Chondrocyte (in vitro differentiated cells): ENCODE data around the gene VEGFB. TPM values are rescaled to one million over a fixed set of nuclear protein-coding genes. Genes with fewer than 3 reads are reported as not detected.

Experiments used
- DNase-seq: peaks from one replicate; pipeline ENCODE4 v3.0.0; 2021; ENCODE audit warnings: mixed read lengths, low spot score
- H3K27ac Mint-ChIP-seq: one replicate; pipeline ENCODE4 v1.8.0; 2021; ENCODE audit warnings: mild to moderate bottlenecking, moderate library complexity, mixed read lengths; ENCODE audit not compliant: unreplicated experiment
- H3K27me3 Mint-ChIP-seq: 2 replicates; pipeline ENCODE4 v1.8.0; 2021; ENCODE audit warnings: low read depth, mixed read lengths
- H3K36me3 Mint-ChIP-seq: 2 replicates; pipeline ENCODE4 v1.8.0; 2021; ENCODE audit warnings: low read depth, mixed read lengths
- H3K4me1 Mint-ChIP-seq: 2 replicates; pipeline ENCODE4 v1.8.0; 2021; ENCODE audit warnings: low read depth, mild to moderate bottlenecking, mixed read lengths
- H3K4me3 Mint-ChIP-seq: one replicate; pipeline ENCODE4 v1.8.0; 2021; ENCODE audit warnings: mild to moderate bottlenecking, moderate library complexity, mixed read lengths; ENCODE audit not compliant: unreplicated experiment
- H3K9me3 Mint-ChIP-seq: 2 replicates; pipeline ENCODE4 v1.8.0; 2021; ENCODE audit warnings: low read depth, mixed read lengths
- total RNA-seq: library from RNA; stranded (reverse); gene quantifications from 3 replicates; pipeline ENCODE4 v1.2.1, GENCODE V29; 2021
- TF ChIP-seq, protein P1 (sequence below): fragments of 200-600 bp; sonication (generic); IDR thresholded peaks from 2 replicates; pipeline ENCODE4 v1.5.0; 2021; ENCODE audit warnings: antibody characterized with exemption, mild to moderate bottlenecking, moderate library complexity

Gene VEGFB
- total RNA-seq, 1 donor from 2014 or later: 165 TPM

- no peaks in the 10 kb centered on the region for H3K27me3 Mint-ChIP-seq
- H3K4me1 Mint-ChIP-seq: peaks cover 36% of the 10 kb centered on the region
- H3K27ac Mint-ChIP-seq: no peak overlapping the region
- no peak overlapping the region for H3K4me3 Mint-ChIP-seq
- TF ChIP-seq, protein P1, sequence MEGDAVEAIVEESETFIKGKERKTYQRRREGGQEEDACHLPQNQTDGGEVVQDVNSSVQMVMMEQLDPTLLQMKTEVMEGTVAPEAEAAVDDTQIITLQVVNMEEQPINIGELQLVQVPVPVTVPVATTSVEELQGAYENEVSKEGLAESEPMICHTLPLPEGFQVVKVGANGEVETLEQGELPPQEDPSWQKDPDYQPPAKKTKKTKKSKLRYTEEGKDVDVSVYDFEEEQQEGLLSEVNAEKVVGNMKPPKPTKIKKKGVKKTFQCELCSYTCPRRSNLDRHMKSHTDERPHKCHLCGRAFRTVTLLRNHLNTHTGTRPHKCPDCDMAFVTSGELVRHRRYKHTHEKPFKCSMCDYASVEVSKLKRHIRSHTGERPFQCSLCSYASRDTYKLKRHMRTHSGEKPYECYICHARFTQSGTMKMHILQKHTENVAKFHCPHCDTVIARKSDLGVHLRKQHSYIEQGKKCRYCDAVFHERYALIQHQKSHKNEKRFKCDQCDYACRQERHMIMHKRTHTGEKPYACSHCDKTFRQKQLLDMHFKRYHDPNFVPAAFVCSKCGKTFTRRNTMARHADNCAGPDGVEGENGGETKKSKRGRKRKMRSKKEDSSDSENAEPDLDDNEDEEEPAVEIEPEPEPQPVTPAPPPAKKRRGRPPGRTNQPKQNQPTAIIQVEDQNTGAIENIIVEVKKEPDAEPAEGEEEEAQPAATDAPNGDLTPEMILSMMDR: no peak
- no peaks in the 10 kb centered on the region for H3K9me3 Mint-ChIP-seq
- DNase-seq: peak; percentile 90
- peaks cover 7% of the 10 kb centered on the region for H3K36me3 Mint-ChIP-seq
Observed at GRCh38 chr11:64237484-64237951, 3.1 kb downstream of the VEGFB start.

DNA sequence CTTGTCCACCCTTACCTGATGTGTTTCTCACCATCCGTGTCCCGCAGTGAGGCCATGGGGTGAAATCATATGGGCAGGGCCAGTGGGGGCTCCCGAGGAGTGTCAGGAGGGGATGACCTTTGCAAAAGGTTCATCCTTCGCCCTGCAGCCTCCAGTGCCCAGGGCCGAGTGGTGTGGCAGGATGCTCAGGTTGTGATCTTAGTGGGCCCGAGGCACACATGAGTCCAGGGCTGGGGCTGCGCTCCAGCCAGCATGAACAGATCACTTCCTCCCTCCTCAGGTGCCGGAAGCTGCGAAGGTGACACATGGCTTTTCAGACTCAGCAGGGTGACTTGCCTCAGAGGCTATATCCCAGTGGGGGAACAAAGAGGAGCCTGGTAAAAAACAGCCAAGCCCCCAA, 3.7 kb downstream of the VEGFB start:
- Mint-ChIP-seq H3K4me3 (no peak overlapping the region), H3K36me3 (peaks cover 7% of the 10 kb centered on the region), H3K4me1 (peaks cover 36% of the 10 kb centered on the region), H3K27me3 (no peaks in the 10 kb centered on the region), H3K9me3 (no peaks in the 10 kb centered on the region), H3K27ac (peak overlapping the region; percentile 65)
- DNase-seq: no peak
- TF ChIP-seq, protein P1: no peak

- peak overlapping the region; percentile 15 for H3K27ac Mint-ChIP-seq
- TF ChIP-seq, protein P1: no peak
Observed at GRCh38 chr11:64238999-64239398, 4.6 kb downstream of the VEGFB start.

DNA sequence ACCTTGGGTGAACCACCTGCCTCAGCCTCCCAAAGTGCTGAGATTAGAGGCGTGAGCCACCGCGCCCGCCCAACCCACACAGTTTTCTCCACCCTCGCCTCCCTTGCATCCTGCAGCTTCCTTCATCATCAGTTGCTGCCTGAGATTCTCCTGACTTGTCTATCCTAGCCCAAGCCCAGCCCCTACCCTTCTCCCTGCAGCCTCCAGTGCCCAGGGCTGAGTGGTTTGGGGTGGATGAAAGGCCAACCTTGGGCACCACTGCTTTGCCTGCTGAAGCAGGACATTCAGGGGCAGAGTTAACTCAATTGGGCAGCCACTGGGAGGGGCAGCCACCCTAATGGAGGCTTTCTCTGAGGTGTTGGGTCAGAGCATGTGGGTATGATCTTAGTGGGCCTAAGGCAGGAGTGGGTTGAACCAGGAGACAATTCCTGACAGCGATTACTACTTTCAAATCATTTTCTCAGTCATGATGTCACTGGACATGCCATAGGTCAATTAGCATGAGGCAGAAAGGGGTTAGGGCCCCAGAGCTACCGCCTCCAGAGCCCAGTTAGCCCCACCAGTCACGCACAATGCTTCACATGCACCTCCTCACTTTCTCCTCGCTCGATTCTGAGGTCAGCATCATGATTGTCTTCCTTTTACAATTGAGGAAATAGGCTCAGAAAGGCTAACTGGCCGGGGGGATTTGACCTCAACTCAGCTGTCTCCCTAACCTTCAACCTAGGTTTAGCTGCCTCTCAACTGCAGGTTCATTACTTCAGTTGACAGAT, 5.5 kb downstream of the VEGFB start:
- TF ChIP-seq, protein P1: no peak
- Mint-ChIP-seq H3K27me3 (no peaks in the 10 kb centered on the region), H3K36me3 (peaks cover 12% of the 10 kb centered on the region), H3K4me3 (peak overlapping the region; percentile 87), H3K9me3 (no peaks in the 10 kb centered on the region), H3K4me1 (peaks cover 41% of the 10 kb centered on the region), H3K27ac (peak overlapping the region; percentile 95)
- DNase-seq: no peak

More at GRCh38 chr11:64238999-64239398, 4.6 kb downstream of the VEGFB start:
- no peaks in the 10 kb centered on the region for H3K9me3 Mint-ChIP-seq
- DNase-seq: no peak
- H3K4me3 Mint-ChIP-seq: no peak overlapping the region
- peaks cover 37% of the 10 kb centered on the region for H3K4me1 Mint-ChIP-seq
- H3K27me3 Mint-ChIP-seq: no peaks in the 10 kb centered on the region
- H3K36me3 Mint-ChIP-seq: peaks cover 12% of the 10 kb centered on the region

DNA sequence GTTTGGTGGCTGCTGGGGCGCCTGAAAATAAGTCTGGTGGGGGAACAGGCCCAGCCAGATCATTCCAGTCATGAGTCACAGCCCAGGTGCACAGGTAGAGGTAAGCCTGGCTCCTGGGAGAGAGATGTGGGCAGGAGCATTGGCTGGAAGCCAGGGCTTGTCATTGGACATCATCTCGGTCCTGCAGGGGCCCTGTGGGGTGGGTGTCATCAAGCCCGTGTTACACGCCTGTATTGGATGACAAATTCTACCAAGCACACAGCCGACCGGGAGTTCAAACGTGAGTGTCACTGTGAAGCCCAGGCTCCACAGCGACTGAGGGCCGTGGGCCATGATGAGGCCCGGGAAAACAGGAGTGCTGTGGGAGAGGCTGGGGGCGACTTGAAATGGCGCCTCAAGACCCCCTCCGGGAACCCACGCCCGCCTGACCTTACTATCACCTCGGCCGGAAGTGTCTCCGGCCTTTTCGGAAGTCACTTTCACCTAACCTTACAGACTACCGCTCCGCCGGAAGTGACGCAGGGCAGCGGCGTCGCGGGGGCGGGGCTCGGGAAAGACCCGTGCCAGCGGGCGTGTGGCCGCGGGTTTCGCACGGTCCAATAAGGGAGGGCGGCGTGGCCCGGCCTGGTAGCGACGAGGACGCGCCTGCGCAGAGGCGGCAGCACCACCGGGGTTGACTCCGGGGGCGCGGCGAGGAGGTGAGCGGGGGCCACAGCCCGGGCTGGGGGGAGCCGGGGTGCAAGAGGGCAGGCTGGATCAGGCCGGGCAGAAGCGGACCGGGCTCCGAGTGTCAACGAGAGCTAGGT, 6.3 kb downstream of the VEGFB start, which contains the start of gene FKBP2:
Gene FKBP2 (plus strand): TSS at position 661 of the 806 bp plus-strand sequence. CDS start 1,293 bp downstream, outside the sequence.
- Mint-ChIP-seq H3K27me3 (no peaks in the 10 kb centered on the region), H3K36me3 (peaks cover 12% of the 10 kb centered on the region), H3K4me3 (peak within 1 kb of the TSS; percentile 87), H3K4me1 (peaks cover 38% of the 10 kb centered on the region), H3K27ac (peak within 1 kb of the TSS; percentile 95), H3K9me3 (no peaks in the 10 kb centered on the region)
- DNase-seq: peak; percentile 99
- TF ChIP-seq, protein P1: no peak
